ENCODE results near the gene KLHL6. TPM values are rescaled to one million over a fixed set of nuclear protein-coding genes. Genes with fewer than 3 reads are reported as not detected.
"Not testable (repeated sequence)": the region's sequence is repeated elsewhere in the genome, so short reads cannot be mapped to it uniquely, and the experiment has no call there.

KLHL6 gene
- total RNA-seq, 1 donor from 2014 or later = 0.76 TPM

GRCh38 chr3:183485093-183485492 is 70.4 kb downstream of the KLHL6 start:
- ATAC-seq = no peak

- ATAC-seq = no peak
These were observed 71.0 kb downstream of the KLHL6 start for GRCh38 chr3:183484431-183485075.

GRCh38 chr3:183481582-183481981 is 73.9 kb downstream of the KLHL6 start:
- peak; percentile 94 for ATAC-seq

GRCh38 chr3:183478501-183478900 is 77.0 kb downstream of the KLHL6 start:
- no peak for ATAC-seq

- no peak for ATAC-seq
These were observed 77.6 kb downstream of the KLHL6 start for GRCh38 chr3:183477801-183478456.

GRCh38 chr3:183475764-183476162 is 79.7 kb downstream of the KLHL6 start:
- not testable (repeated sequence) for ATAC-seq

- ATAC-seq = no peak
These were observed 80.3 kb downstream of the KLHL6 start for GRCh38 chr3:183475016-183475763.

GRCh38 chr3:183473969-183474368 is 81.5 kb downstream of the KLHL6 start:
- ATAC-seq = no peak

- no peak for ATAC-seq
These were observed 83.4 kb downstream of the KLHL6 start for GRCh38 chr3:183472155-183472554.

- no peak for ATAC-seq
These were observed 87.1 kb downstream of the KLHL6 start for GRCh38 chr3:183468424-183468823.

- ATAC-seq = no peak
These were observed 88.9 kb downstream of the KLHL6 start for GRCh38 chr3:183466575-183466974.

- ATAC-seq = not testable (repeated sequence)
These were observed 89.8 kb downstream of the KLHL6 start for GRCh38 chr3:183465710-183466109.

- no peak for ATAC-seq
These were observed 91.0 kb downstream of the KLHL6 start for GRCh38 chr3:183464480-183464879.

- ATAC-seq = peak; percentile 45
These were observed 95.1 kb downstream of the KLHL6 start for GRCh38 chr3:183460081-183461055.

- no peak for ATAC-seq
These were observed 100.4 kb downstream of the KLHL6 start for GRCh38 chr3:183455089-183455488.

- no peak for ATAC-seq
These were observed 101.4 kb downstream of the KLHL6 start for GRCh38 chr3:183454064-183454463.

GRCh38 chr3:183449791-183450190 is 105.7 kb downstream of the KLHL6 start:
- no peak for ATAC-seq

GRCh38 chr3:183449391-183449790 is 106.1 kb downstream of the KLHL6 start:
- no peak for ATAC-seq

GRCh38 chr3:183448369-183449128 is 107.0 kb downstream of the KLHL6 start:
- ATAC-seq = no peak

- ATAC-seq = peak; percentile 77
These were observed 108.1 kb downstream of the KLHL6 start for GRCh38 chr3:183447206-183448001.

GRCh38 chr3:183446838-183447205 is 108.7 kb downstream of the KLHL6 start:
- ATAC-seq = no peak
